Measurements from ENCODE around the gene GGTLC2.
"Not testable (repeated sequence)": the region's sequence is repeated elsewhere in the genome, so short reads cannot be mapped to it uniquely, and the experiment has no call there.

DNA sequence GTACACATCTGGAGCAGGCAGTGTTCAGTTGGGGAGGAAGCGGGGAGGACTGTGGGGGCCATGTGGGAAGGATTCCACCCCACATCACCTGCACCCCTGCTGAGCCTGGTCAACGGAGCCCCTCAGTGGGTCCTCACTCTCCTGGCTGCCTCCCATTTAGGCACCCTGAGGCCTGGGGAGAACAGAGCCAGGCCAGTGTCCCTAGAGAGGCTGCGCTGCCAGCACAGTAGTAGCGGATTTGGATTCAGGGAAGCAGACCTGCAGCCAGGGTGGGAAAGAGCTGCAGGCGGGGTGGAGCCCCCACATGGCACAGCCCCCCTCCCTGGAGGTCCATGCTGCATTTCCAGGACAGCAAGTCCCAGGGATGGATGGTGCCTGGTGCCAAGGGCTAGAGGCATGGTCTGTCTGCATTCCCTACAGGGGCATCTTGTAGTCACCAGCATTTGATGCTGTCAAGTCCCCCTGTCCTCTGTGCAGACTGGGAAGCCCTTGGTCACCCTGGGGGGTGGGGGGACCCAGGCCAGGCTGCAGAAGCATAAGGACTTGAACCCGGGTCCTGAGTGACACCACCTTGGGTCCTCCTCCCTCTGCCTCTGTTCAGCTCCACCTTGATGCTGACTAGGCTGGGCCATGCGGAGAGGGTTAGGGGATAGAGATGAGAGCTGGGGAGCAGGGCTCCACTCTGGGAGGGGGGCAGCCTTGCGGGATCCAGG is 6.5 kb downstream of the GGTLC2 start:
- TF ChIP-seq POLR2A (IDR thresholded peaks at IDR 0.05; ENCODE audit: low read length); GATA1 (IDR thresholded peaks at IDR 0.05; ENCODE audit: low read depth, low read length): not testable (repeated sequence)

Data from erythroblast (primary cell).